IMR-90 (cell line): Measurements from ENCODE around the gene PRKD2.

Experiments
- CEBPB ChIP-seq: IDR thresholded peaks from 2 replicates; pipeline ENCODE4 v1.6.1; 2012; ENCODE audit warnings: low read depth, low read length, improper control_type of control experiment
- MAZ ChIP-seq: IDR thresholded peaks from 2 replicates; pipeline ENCODE4 v1.6.1; 2012; ENCODE audit warnings: low read depth, mild to moderate bottlenecking, low read length, improper control_type of control experiment, moderate library complexity, borderline replicate concordance
- MXI1 ChIP-seq: IDR thresholded peaks from 2 replicates; pipeline ENCODE4 v1.6.1; 2012; ENCODE audit warnings: low read depth, mild to moderate bottlenecking, low read length, moderate library complexity, borderline replicate concordance
- NFE2L2 ChIP-seq: fragments of 150-350 bp; IDR thresholded peaks from 2 replicates; pipeline ENCODE4 v1.6.1; 2016; ENCODE audit warnings: low read depth, mild to moderate bottlenecking, low read length
- POLR2A ChIP-seq: IDR thresholded peaks from 2 replicates; pipeline ENCODE4 v1.6.1; 2012; ENCODE audit warnings: mild to moderate bottlenecking, low read depth, low read length
- RAD21 ChIP-seq: IDR thresholded peaks from 2 replicates; pipeline ENCODE4 v1.6.1; 2012; ENCODE audit warnings: low read length, improper control_type of control experiment
- TF ChIP-seq, protein P1 (sequence below): conservative IDR thresholded peaks from 2 replicates; pipeline ENCODE4 v1.5.1; 2012; ENCODE audit warnings: mild to moderate bottlenecking, low read depth, low read length, improper control_type of control experiment
- TF ChIP-seq, protein P2 (sequence below): fragments of 150-350 bp; IDR thresholded peaks from 2 replicates; pipeline ENCODE4 v1.6.1; 2017; ENCODE audit warnings: mild to moderate bottlenecking, antibody characterized with exemption, low read length, low read depth

DNA sequence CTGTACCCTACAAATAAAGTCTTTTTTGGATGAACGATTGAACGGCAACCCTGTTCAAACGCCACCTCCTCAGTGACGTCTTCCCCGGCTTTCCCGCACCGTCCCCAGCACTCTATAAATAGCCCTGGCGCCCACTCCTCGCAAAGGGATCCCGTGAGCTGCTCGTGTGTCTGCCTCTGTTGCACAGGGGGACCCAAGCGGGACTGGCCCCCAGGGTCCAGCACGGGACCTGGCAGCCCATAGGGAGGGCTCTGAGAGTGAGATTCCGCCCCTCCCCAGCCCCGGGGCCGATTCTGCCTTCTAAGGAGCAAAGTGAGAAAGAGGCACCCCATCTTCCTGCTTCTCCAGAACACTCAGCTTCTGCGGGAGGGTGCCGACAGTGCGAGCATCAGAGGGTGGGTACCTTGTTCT lies 20.9 kb upstream of the PRKD2 start:
- TF ChIP-seq, protein P1, sequence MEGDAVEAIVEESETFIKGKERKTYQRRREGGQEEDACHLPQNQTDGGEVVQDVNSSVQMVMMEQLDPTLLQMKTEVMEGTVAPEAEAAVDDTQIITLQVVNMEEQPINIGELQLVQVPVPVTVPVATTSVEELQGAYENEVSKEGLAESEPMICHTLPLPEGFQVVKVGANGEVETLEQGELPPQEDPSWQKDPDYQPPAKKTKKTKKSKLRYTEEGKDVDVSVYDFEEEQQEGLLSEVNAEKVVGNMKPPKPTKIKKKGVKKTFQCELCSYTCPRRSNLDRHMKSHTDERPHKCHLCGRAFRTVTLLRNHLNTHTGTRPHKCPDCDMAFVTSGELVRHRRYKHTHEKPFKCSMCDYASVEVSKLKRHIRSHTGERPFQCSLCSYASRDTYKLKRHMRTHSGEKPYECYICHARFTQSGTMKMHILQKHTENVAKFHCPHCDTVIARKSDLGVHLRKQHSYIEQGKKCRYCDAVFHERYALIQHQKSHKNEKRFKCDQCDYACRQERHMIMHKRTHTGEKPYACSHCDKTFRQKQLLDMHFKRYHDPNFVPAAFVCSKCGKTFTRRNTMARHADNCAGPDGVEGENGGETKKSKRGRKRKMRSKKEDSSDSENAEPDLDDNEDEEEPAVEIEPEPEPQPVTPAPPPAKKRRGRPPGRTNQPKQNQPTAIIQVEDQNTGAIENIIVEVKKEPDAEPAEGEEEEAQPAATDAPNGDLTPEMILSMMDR, result no peak
- no peak for TF ChIP-seq POLR2A
- TF ChIP-seq MAZ, result no peak
- no peak for TF ChIP-seq CEBPB
- TF ChIP-seq MXI1, result no peak
- TF ChIP-seq NFE2L2, result no peak
- TF ChIP-seq, protein P2, sequence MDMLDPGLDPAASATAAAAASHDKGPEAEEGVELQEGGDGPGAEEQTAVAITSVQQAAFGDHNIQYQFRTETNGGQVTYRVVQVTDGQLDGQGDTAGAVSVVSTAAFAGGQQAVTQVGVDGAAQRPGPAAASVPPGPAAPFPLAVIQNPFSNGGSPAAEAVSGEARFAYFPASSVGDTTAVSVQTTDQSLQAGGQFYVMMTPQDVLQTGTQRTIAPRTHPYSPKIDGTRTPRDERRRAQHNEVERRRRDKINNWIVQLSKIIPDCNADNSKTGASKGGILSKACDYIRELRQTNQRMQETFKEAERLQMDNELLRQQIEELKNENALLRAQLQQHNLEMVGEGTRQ, result no peak
- no peak for TF ChIP-seq RAD21
